Rectal smooth muscle tissue (tissue), 1 donor: Measurements from ENCODE around the gene RORB.

ENCODE experiments used
- H3K27ac ChIP-seq: one replicate; pipeline ENCODE4 v1.7.0; 2013; ENCODE audit warnings: low read depth, low read length, inconsistent platforms
- H3K27me3 ChIP-seq: one replicate; pipeline ENCODE4 v1.7.0; 2013; ENCODE audit warnings: low read length; ENCODE audit not compliant: control insufficient read depth, insufficient read depth
- H3K36me3 ChIP-seq: one replicate; pipeline ENCODE4 v1.7.0; 2013; ENCODE audit warnings: low read length; ENCODE audit not compliant: control insufficient read depth, insufficient read depth
- H3K4me1 ChIP-seq: one replicate; pipeline ENCODE4 v1.7.0; 2013; ENCODE audit warnings: low read length; ENCODE audit not compliant: control insufficient read depth, insufficient read depth
- H3K4me3 ChIP-seq: one replicate; pipeline ENCODE4 v1.7.0; 2013; ENCODE audit warnings: low read length
- H3K9ac ChIP-seq: one replicate; pipeline ENCODE4 v1.7.0; 2013; ENCODE audit warnings: low read length

Gene RORB

GRCh38 chr9:74562611-74563010 is 65.5 kb downstream of the RORB start:
- Histone ChIP-seq H3K27me3 (no peaks in the 10 kb centered on the region), H3K36me3 (no peaks in the 10 kb centered on the region), H3K4me3 (no peak overlapping the region), H3K9ac (no peak overlapping the region), H3K4me1 (no peaks in the 10 kb centered on the region), H3K27ac (no peak overlapping the region)

GRCh38 chr9:74570879-74571512 is 73.9 kb downstream of the RORB start:
- H3K36me3 ChIP-seq: no peaks in the 10 kb centered on the region
- H3K27me3 ChIP-seq: no peaks in the 10 kb centered on the region
- H3K4me3 ChIP-seq: no peak overlapping the region
- no peak overlapping the region for H3K9ac ChIP-seq
- no peak overlapping the region for H3K27ac ChIP-seq
- H3K4me1 ChIP-seq: no peaks in the 10 kb centered on the region

DNA sequence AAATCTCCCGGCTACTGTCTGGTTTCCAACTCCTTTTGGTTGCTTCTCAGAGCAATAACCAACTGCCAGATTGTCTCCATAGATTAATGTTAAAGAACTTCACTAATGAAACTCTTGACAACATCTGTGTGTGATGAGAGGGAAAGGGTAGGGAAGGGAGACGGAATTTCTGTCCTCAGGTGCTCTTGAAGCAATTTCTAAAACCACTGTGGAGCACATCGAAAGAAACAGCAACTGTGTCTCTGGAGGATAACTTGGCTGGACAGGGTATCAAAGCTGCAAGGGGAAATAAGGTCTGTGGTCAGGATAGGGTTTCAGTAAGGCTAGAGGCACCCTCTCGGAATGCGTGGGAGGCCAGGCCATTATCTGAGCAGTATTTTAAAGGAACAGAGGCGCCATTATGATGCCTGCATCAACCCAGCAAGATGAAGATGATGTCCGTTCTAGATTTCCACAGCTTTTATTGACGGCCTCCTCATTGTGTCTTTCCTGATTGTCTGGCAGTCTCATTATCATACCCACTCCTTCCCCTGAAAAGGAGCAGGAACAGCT is 76.6 kb downstream of the RORB start:
- Histone ChIP-seq H3K27me3 (no peaks in the 10 kb centered on the region), H3K4me3 (no peak overlapping the region), H3K9ac (no peak overlapping the region)

GRCh38 chr9:74576176-74576575 is 79.0 kb downstream of the RORB start:
- Histone ChIP-seq H3K36me3 (no peaks in the 10 kb centered on the region), H3K4me3 (no peak overlapping the region), H3K27ac (no peak overlapping the region), H3K9ac (no peak overlapping the region), H3K27me3 (no peaks in the 10 kb centered on the region), H3K4me1 (no peaks in the 10 kb centered on the region)

More for the DNA sequence above, 76.6 kb downstream of the RORB start:
- Histone ChIP-seq H3K36me3 (no peaks in the 10 kb centered on the region), H3K27ac (no peak overlapping the region), H3K4me1 (no peaks in the 10 kb centered on the region)

GRCh38 chr9:74577956-74578355 is 80.8 kb downstream of the RORB start:
- H3K27me3 ChIP-seq: no peaks in the 10 kb centered on the region

DNA sequence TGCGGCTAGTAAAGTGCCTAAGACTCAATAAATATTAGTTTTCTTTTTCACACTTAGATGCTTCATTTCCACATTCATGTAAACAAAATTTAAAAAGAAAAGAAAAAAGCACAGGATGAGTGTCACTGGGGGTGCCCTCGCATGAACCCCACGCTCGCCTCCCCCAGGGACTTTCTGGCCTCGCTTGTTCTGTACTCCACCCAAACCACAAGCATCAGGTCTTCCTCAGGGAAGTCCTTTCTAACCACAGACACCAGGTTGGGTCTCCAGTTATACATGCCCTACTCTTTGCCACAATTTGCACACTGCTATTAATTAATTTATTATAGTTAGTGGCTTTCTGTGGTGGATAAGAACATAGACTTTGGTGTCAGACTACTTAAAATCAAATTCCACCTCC is 92.4 kb downstream of the RORB start:
- H3K4me1 ChIP-seq: no peaks in the 10 kb centered on the region
- no peak overlapping the region for H3K4me3 ChIP-seq

More at GRCh38 chr9:74577956-74578355, 80.8 kb downstream of the RORB start:
- Histone ChIP-seq H3K27ac (no peak overlapping the region), H3K4me1 (no peaks in the 10 kb centered on the region), H3K36me3 (no peaks in the 10 kb centered on the region), H3K4me3 (no peak overlapping the region), H3K9ac (no peak overlapping the region)

DNA sequence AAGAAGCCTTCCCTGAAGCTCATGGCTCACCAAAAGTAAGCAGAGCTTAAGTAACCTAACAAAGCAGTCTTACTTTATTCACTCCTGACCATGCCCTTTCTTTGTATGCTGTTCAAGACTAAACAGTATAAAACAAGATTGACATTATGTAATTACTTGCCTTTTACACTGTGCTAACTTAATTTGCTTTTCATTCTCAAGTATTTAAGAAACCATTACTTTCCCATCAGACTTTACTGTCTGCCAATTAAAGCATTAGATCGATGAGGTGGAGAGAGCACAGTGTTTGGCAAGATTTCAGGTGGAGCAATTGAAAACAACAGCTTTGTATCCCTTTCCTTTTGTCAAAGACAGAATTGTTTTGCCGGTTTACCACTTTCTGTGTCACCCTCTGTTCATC is 98.2 kb downstream of the RORB start:
- Histone ChIP-seq H3K9ac (no peak overlapping the region), H3K36me3 (no peaks in the 10 kb centered on the region), H3K4me1 (no peaks in the 10 kb centered on the region), H3K27ac (no peak overlapping the region), H3K4me3 (no peak overlapping the region), H3K27me3 (no peaks in the 10 kb centered on the region)

More for the DNA sequence above, 92.4 kb downstream of the RORB start:
- Histone ChIP-seq H3K36me3 (no peaks in the 10 kb centered on the region), H3K27ac (no peak overlapping the region), H3K27me3 (no peaks in the 10 kb centered on the region), H3K9ac (no peak overlapping the region)

GRCh38 chr9:74598874-74599273 is 101.7 kb downstream of the RORB start:
- Histone ChIP-seq H3K4me1 (no peaks in the 10 kb centered on the region), H3K4me3 (no peak overlapping the region), H3K36me3 (no peaks in the 10 kb centered on the region), H3K9ac (no peak overlapping the region), H3K27ac (no peak overlapping the region), H3K27me3 (no peaks in the 10 kb centered on the region)

DNA sequence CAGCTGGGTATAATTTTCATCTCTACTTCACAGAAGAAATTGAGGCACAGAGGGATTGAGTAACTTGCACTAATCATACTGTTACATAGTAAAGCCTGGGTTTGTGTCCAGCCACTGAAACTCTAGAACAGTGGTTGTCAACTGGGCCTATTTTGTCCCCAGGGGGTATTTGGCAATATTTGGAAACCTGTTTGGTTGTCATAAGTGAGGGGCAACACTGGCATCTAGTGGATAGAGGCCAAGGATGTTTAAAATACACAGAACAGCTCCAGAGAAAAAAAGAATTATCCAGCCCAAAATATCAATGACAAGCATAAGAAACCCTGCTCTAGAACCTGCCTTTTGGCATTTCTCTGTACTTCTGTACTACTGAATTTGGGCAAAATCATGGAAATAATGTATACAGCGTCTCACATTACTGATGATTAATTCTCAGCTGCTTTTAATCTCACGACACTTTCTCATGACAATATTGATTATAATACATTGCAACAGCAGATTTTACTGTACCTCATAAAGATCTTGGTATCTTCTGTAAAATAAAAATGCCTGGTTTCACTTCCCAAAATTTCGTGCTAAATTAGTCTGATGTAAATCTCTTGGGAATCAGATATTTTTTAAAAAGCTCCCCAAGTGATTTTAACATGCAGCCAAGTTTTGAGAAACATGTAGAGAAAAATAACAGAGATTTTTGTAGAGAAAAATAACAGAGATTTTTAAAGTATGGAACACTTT is 112.7 kb downstream of the RORB start:
- Histone ChIP-seq H3K36me3 (no peaks in the 10 kb centered on the region), H3K4me1 (no peaks in the 10 kb centered on the region), H3K9ac (no peak overlapping the region), H3K27ac (no peak overlapping the region), H3K27me3 (no peaks in the 10 kb centered on the region), H3K4me3 (no peak overlapping the region)

DNA sequence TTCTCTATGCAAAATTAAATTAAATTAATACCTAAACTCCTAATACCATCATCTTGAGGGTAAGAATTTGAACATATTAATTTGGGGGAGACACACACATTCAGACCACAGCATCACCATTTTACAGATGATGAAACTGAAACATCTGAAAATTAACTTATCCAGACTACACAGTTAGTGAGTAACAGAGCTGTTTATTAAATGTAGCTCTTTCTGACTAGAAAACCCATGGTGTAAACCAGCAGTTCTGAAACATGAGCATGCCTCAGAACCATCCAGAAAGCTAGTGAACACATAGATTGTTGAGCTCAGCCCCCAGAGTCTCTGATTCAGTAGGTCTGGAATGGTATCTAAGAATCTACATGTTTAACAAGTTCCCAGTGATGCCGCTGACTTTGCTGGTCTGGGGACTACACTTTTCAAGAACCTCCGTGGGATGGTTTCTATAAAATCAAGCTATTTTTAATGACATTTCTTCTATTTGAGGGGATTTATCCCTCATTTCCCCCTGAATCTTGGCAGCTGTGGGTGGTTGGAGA is 113.5 kb downstream of the RORB start:
- Histone ChIP-seq H3K36me3 (no peaks in the 10 kb centered on the region), H3K4me3 (no peak overlapping the region), H3K27ac (no peak overlapping the region), H3K9ac (no peak overlapping the region), H3K27me3 (no peaks in the 10 kb centered on the region), H3K4me1 (no peaks in the 10 kb centered on the region)

DNA sequence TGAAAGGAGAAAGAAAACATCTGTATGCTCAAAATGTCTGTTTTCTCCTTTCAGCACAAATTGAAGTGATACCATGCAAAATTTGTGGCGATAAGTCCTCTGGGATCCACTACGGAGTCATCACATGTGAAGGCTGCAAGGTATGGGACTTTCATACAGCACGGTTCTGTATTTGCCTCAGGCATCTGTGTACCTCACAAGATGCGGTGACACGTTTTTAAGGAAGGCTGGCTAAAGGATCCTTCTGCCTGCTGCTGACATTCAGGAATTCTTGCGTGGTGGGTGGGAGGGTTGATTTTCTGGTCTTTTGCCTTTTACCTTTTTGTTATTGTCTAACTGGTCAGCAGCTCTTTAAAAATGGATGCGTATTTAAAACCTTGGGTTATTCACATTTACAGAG is 133.1 kb downstream of the RORB start:
- no peaks in the 10 kb centered on the region for H3K4me1 ChIP-seq
- H3K27ac ChIP-seq: no peak overlapping the region
- H3K4me3 ChIP-seq: no peak overlapping the region

DNA sequence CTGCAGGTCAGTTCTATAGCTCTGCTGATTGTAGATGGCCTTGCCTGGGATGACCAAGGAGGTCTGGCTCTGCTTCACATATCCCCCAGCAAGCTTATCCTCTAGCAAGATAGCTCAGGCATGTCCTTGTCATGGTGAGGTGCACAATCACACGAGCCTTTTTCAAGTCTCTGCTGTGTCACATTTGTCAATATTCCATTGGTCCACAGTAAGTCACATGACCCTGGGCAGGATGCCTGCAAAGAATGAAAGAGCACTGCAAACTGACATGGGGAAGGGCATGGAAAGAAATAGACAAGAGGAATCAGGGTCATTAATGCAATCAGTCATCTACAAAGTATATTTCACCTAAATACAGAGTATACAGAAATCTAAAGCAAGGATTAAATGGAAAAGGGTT is 142.0 kb downstream of the RORB start:
- no peak overlapping the region for H3K9ac ChIP-seq
- no peak overlapping the region for H3K27ac ChIP-seq

More for the DNA sequence above, 133.1 kb downstream of the RORB start:
- H3K9ac ChIP-seq: no peak overlapping the region
- no peaks in the 10 kb centered on the region for H3K36me3 ChIP-seq
- no peaks in the 10 kb centered on the region for H3K27me3 ChIP-seq

More for the DNA sequence above, 142.0 kb downstream of the RORB start:
- H3K36me3 ChIP-seq: no peaks in the 10 kb centered on the region
- H3K4me3 ChIP-seq: no peak overlapping the region
- H3K4me1 ChIP-seq: no peaks in the 10 kb centered on the region
- H3K27me3 ChIP-seq: no peaks in the 10 kb centered on the region
